ENCODE results near the gene MEX3D. TPM values are rescaled to one million over a fixed set of nuclear protein-coding genes. Genes with fewer than 3 reads are reported as not detected.

The MEX3D gene
- total and polyA plus RNA-seq, 2 donors (not counting 1 experiment from before 2014, with no cell fraction given): 0.73 to 3.0 TPM

DNA sequence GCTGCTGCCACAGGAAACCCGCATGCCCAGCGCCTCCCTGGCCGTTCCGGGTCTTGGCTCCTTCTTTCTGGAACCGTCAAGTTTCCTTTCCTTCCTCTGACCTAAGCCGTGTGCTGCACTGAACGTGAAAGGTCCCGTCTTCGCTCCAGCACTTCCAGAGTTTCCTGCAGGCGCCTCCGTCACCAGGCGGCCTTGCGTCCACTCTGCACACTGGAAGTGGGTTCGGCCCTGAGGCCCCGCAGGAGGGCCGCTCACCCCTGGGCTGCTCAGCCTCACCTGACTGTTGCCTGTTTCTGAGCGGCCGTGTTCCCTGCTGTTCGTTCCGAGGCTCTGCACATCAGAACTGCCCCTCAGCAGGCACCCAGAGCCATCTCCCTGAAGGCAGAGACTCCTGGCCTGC is 12.3 kb upstream of the MEX3D start:
- TF ChIP-seq, protein P1, sequence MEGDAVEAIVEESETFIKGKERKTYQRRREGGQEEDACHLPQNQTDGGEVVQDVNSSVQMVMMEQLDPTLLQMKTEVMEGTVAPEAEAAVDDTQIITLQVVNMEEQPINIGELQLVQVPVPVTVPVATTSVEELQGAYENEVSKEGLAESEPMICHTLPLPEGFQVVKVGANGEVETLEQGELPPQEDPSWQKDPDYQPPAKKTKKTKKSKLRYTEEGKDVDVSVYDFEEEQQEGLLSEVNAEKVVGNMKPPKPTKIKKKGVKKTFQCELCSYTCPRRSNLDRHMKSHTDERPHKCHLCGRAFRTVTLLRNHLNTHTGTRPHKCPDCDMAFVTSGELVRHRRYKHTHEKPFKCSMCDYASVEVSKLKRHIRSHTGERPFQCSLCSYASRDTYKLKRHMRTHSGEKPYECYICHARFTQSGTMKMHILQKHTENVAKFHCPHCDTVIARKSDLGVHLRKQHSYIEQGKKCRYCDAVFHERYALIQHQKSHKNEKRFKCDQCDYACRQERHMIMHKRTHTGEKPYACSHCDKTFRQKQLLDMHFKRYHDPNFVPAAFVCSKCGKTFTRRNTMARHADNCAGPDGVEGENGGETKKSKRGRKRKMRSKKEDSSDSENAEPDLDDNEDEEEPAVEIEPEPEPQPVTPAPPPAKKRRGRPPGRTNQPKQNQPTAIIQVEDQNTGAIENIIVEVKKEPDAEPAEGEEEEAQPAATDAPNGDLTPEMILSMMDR (IDR thresholded peaks at IDR 0.05): no peak
- no peak for TF ChIP-seq EZH2 (IDR thresholded peaks at IDR 0.05; ENCODE audit: borderline replicate concordance, insufficient read depth, low read depth, low read length, poor library complexity, severe bottlenecking)
- no peak for ATAC-seq (ENCODE audit: low read depth)
- H3K27me3 Mint-ChIP-seq: no peaks in the 10 kb centered on the region

DNA sequence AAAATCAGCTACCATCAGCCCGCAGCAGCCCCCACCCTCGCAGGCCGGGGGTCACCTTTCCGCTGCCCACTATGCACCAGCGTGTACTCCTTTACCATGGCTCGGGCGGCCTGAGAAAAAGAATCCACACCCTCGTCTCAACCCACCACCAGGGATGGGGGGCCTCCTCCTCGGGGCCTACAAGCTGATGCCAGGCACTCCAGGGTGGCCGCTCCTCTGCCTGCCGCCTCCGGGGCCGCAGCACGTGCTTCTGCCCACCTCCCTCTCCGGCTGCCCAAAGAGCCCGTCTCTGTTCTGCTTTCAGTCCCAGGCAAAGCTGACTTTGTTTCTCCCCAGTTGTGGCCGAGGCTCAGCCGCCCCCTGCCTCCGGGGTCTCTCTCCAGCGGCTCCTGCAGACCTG is 11.1 kb upstream of the MEX3D start:
- Mint-ChIP-seq H3K27me3 (no peaks in the 10 kb centered on the region), H3K27ac (no peak overlapping the region), H3K4me3 (no peak overlapping the region), H3K4me1 (no peaks in the 10 kb centered on the region), H3K9me3 (ENCODE audit: insufficient read depth) (no peaks in the 10 kb centered on the region)
- intact Hi-C loops (cut with micrococcal nuclease): no loop called here
- H3K4me1 ChIP-seq (ENCODE audit: control insufficient read depth in 2 of 2, insufficient read depth in 2 of 2, low read length in 2 of 2): no peaks in the 10 kb centered on the region
- H3K79me2 ChIP-seq (ENCODE audit: control insufficient read depth, insufficient read depth, low read length): peaks cover 39% of the 10 kb centered on the region
- H3K27ac ChIP-seq (ENCODE audit: low read length in 2 of 2): no peak overlapping the region
- H3K36me3 ChIP-seq (replicated peaks in 1 of 2; ENCODE audit: control extremely low read depth in 1 of 2, control insufficient read depth in 1 of 2, extremely low read depth in 1 of 2, insufficient read depth in 2 of 2, low read length in 1 of 2): peaks cover 0 to 57% of the 10 kb centered on the region in 2 experiments
- H2AFZ ChIP-seq (ENCODE audit: insufficient read depth, low read depth, low read length, poor library complexity, severe bottlenecking): no peak overlapping the region
- TF ChIP-seq EZH2 (IDR thresholded peaks at IDR 0.05; ENCODE audit: borderline replicate concordance, insufficient read depth, low read depth, low read length, poor library complexity, severe bottlenecking): no peak
- DNase-seq: no peak
- ATAC-seq (ENCODE audit: low read depth): no peak
- no peaks in the 10 kb centered on the region for H3K9me3 ChIP-seq (ENCODE audit: control extremely low read depth in 1 of 3, control insufficient read depth in 2 of 3, insufficient read depth in 1 of 3, low read length in 2 of 3)
- H3K9ac ChIP-seq (ENCODE audit: low read length): no peak overlapping the region
- H3K27me3 ChIP-seq (replicated peaks in 1 of 4; ENCODE audit: control extremely low read depth in 1 of 4, control insufficient read depth in 3 of 4, insufficient read depth in 4 of 4, low read length in 3 of 4): no peaks in the 10 kb centered on the region
- ChIA-PET POLR2A (no interaction called here), CTCF (no interaction called here)
- H3K4me2 ChIP-seq (replicated peaks; ENCODE audit: low read depth, low read length, poor library complexity, severe bottlenecking): no peak overlapping the region
- WGBS (ENCODE audit: insufficient coverage): 97% methylated on average over 20 of the region's 20 CpGs
- no peak overlapping the region for H3K4me3 ChIP-seq (ENCODE audit: control extremely low read depth in 1 of 5, extremely low read depth in 1 of 5, insufficient read depth in 1 of 5, low read depth in 2 of 5, low read length in 4 of 5)
- peaks cover 28% of the 10 kb centered on the region for H4K20me1 ChIP-seq (ENCODE audit: control insufficient read depth, insufficient read depth, low read length, poor library complexity, severe bottlenecking)

More for the DNA sequence above, 12.3 kb upstream of the MEX3D start:
- ChIA-PET CTCF (no interaction called here), POLR2A (no interaction called here)
- no peaks in the 10 kb centered on the region for H3K9me3 ChIP-seq (ENCODE audit: control extremely low read depth in 1 of 3, control insufficient read depth in 2 of 3, insufficient read depth in 1 of 3, low read length in 2 of 3)
- H3K4me3 Mint-ChIP-seq: no peak overlapping the region
- H3K4me2 ChIP-seq (replicated peaks; ENCODE audit: low read depth, low read length, poor library complexity, severe bottlenecking): no peak overlapping the region
- WGBS (ENCODE audit: insufficient coverage): 98% methylated on average over 20 of the region's 20 CpGs
- H4K20me1 ChIP-seq (ENCODE audit: control insufficient read depth, insufficient read depth, low read length, poor library complexity, severe bottlenecking): peaks cover 38% of the 10 kb centered on the region
- H3K27me3 ChIP-seq (replicated peaks in 1 of 4; ENCODE audit: control extremely low read depth in 1 of 4, control insufficient read depth in 3 of 4, insufficient read depth in 4 of 4, low read length in 3 of 4): no peaks in the 10 kb centered on the region
- intact Hi-C loops (cut with micrococcal nuclease): no loop called here
- no peaks in the 10 kb centered on the region for H3K4me1 Mint-ChIP-seq
- DNase-seq: no peak
- H3K9ac ChIP-seq (ENCODE audit: low read length): no peak overlapping the region
- no peak overlapping the region for H3K4me3 ChIP-seq (ENCODE audit: control extremely low read depth in 1 of 5, extremely low read depth in 1 of 5, insufficient read depth in 1 of 5, low read depth in 2 of 5, low read length in 4 of 5)
- peaks cover 50% of the 10 kb centered on the region for H3K79me2 ChIP-seq (ENCODE audit: control insufficient read depth, insufficient read depth, low read length)
- no peaks in the 10 kb centered on the region for H3K9me3 Mint-ChIP-seq (ENCODE audit: insufficient read depth)
- no peaks in the 10 kb centered on the region for H3K4me1 ChIP-seq (ENCODE audit: control insufficient read depth in 2 of 2, insufficient read depth in 2 of 2, low read length in 2 of 2)
- peaks cover 0 to 60% of the 10 kb centered on the region in 2 experiments for H3K36me3 ChIP-seq (replicated peaks in 1 of 2; ENCODE audit: control extremely low read depth in 1 of 2, control insufficient read depth in 1 of 2, extremely low read depth in 1 of 2, insufficient read depth in 2 of 2, low read length in 1 of 2)
- H2AFZ ChIP-seq (ENCODE audit: insufficient read depth, low read depth, low read length, poor library complexity, severe bottlenecking): no peak overlapping the region
- H3K27ac ChIP-seq (ENCODE audit: low read length in 2 of 2): no peak overlapping the region
- no peak overlapping the region for H3K27ac Mint-ChIP-seq
